ENCODE data around the gene FEN1.

Gene FEN1

DNA sequence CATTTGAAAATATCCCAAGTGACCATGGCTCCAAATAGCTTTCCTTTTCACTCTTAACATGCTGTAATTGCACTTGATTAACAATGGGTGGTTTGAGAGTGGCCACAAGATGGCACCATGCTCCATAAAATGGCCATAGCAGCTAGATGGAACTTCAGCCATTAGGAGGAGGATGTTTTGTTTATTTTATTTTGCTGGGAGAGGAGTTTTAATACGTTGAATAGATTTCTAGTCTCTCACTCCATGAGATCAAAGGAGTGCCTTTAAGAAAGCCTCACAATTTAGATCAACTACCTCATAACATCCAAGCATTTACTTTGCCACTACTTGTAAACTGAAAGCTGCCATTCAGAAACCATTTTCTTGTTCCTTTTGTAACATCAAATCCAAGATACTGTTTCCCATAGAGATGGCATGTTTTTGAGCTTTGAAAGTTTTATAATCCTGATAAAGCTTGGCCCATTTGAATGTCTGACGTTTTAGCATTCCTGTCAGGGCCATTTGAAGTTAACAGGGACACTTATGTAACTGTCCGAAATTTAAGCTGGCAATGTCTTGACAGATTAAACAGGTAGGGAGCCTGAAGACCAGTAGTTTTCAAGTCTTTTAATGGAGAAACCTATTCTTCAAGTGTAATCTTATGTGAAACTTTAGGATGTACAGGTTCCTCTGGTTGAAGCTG is 4.7 kb downstream of the FEN1 start:
- DNase-seq = peak; percentile 83

DNA sequence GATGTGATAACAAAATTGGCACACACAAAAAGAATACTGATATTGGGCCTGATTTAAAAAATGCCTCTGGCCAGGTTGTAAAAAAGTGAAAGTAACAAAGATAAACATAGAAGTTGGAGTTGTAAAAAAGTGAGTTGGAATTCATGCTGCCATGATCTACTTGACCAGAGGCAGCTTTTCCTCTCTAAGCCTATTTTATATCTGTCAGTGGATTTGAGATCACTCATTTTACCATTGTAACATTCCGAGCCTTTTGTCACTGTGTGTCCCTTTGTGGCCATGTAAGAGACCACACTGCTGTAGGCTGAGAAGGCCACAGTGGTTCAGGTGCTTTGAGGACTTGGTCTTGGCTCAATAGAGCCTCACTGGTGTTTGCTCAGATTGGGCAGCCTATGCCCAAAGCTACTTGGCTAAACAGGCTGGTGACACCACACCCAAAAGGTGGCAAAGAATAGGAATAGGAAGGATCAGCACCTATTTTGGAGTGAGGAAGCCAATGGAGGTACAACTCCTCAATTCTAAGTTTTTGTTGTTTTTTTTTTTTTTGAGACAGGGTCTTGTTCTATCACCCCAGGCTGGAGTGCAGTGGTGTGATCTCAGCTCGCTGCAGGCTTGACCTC is 7.1 kb downstream of the FEN1 start:
- no peak for DNase-seq

DNA sequence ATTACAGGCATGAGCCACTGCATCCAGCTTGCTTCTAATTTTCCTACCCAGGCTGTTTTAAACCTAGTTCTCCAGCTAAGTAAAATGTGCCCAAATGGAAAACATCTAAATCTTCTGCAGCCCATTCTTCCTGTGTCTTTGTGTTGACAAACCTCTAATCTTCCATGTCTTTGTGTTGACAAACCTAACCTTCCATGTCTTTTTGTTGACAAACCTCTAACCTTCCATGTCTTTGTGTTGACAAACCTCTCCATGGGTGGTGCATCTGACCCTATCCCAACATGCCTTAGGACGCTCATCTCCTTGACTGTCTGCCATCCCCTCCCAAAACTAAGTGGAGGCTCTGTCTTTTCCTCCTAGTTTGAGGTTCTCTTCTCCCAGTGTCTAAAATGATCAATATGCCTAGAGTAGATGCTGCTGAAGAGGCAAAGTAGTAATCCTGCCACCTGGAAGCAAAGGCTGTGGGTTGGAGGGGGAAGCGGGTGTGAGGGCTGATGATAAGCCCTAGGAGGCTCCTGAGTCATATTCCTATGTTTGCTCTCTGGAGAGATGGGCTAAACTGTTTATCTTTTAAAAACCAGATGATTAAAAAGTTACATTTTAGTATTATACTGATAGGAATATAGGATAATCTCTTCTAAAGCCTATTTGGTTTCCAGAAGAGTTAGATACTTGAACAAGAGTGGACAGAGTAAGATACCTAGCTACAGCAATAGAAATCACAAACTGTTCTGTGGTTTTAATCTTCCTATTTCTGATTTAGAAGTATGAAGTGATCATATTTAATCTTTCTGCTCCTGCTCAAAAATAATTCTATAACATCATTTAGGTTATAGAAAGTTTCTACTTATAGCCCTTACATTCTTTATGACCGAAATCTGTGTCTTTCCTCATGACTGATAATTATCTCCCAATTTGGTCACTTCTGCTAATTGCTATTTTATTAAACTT is 7.9 kb downstream of the FEN1 start:
- no peak for DNase-seq

DNA sequence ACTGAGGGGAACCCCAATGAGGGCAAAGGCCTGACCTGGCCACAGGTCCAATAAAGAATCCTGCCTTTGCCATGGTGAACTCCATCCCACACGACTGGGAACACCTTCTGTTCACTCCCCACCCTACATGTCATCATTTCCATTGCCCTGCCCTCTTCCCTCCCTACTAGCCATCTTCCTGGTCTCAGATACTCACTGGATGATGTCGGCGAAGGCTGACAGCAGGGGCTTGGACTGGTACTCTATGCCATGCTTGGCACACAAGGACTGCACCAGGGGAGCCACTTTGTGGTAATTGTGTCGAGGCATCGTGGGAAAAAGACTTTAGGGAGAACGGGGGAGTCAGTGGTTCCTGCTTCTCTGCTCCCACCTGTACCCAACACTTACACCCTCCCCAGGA is 9.9 kb downstream of the FEN1 start:
- DNase-seq = no peak

DNA sequence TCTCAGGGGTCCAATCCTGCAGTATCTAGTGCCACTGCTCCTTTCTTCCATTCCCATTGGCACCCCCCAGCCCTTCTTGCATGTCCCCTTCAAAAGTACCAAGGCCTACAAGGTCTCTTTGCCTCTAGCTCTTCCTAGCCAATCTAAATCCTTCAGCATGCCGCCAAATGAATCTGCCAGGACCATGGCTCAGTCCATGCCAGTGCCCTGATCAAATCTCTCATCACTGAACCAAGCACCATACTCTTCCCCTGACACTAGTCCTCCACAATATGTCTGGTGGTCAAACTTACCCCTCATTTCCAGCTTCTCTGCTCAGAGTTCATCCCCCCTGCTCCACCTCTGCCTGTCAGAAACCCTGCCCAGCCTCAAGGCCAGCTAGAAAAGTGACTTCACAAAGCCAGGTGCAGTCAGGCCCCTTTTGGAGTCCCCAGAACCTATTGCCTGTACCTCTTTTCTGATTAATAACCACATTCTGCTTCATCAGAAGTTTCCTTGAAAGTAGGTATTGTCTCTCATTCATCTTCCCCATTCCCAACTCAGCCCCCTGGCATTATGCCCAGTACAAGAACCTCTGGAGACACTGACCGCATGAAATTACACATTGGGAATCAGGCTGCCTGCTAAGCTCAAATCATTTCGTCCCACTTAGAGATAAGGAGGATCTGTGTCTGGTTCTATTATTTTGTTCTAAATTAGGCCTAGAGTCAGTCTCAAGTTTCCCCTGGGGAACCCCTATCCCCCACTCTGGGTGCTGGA is 11.4 kb downstream of the FEN1 start:
- no peak for DNase-seq

DNA sequence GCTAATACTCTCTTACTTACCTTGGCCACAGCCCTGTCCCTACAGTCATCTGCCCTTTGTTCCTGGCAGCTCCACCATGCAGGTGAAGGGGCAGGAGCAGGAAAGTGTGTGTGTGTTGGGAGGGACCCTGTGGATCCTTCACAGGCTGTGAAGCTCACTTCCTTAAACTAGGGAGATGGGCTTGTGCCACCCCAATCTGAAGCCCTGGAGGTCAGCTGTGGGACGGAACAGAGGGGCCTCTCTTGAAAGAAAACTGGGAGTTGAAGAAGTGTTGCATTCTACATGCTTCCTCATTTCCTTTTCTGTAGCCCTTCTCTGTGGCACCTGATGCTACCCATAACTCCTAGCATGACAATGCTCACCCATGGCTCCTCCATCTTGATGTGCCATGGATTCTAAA is 12.4 kb downstream of the FEN1 start:
- no peak for DNase-seq

DNA sequence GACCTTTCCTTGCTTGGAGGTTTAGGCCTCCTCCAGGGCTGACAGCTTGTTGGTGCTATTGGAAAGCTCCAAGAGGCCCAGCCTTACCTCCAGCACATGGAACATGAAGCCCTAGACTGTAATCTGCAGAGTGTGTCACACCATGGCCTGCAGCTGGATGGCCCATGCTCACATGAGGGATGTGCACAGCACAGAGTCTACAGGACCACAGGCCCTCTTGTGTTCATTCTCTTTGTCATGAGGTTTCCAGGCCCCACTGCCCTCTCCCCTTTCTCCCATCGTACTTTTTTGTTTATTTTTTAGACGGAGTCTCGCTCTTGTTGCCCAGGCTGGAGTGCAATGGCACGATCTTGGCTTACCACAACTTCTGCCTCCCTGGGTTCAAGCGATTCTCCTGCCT is 14.1 kb downstream of the FEN1 start:
- no peak for DNase-seq

DNA sequence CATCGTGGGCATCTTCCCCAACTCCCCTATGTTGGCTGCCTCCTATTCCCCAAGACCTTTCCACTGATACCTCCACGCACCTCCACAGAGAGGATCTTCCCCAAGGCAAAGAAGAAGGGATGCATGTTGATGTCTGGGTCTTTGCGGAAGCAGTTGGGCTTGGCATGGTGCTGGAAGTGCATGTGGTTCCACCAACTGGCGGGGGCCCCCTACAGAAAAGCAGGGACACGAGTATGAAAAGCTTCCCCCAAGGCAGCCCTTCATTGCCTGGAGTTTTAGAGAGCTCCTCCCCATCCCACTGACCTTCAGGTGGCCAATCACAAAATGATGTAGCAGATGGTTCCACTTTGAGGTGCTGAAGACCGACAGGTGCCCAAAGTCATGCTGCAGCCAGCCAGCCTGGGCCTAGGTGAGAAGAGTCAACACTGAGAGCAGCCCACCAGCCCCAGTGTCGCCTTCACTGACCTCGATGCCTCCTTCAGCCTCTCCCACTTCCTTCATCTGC is 18.0 kb downstream of the FEN1 start:
- DNase-seq = no peak

DNA sequence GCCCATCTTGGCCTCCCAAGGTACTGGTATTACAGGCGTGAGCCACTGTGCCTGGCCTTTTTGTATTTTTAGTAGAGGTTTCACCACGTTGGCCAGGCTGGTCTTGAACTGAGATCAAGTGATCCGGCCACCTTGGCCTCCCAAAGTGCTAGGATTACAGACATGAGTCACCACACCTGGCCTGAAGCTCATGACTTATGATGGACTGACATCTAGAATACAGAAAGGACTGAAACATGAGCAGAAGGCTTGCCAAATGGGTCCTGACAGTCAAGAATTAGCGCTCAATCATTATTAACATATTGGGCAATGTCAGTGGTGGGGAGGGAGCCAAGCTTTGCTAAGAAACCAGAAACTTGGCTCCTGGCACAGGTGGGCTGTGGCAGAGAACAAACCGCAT is 19.1 kb downstream of the FEN1 start:
- no peak for DNase-seq

DNA sequence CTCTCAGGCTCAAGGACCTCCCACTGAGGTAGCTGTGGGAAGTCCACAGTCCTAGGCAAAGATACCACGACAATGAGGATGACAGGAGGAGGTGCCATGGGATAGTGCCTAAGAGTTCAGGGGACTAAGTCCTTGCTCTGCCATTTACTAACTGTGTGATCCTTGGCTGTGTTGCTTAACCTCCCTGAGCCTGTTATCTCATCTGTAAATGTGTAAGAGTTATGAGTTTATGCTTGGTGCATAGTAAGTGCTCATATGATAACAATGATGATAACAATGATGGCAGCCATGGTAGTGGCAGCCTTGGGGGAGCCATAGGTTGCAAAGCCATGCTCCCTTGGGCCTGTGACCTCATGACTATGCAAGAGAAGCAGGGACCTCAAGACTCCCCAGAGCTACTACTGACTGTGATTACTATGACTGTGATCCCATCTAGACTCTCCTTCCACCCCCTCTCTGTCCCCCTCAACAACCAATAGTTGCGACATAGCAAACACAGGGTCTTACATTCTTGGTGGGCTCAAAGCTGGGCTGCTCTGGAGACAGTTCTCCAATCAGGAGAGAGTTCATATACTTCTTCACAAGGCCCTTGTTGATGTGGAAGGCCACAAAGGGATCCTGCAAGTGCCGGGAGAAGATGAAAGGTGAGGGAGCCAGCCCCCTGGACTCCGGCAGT is 20.2 kb downstream of the FEN1 start:
- no peak for DNase-seq

DNA sequence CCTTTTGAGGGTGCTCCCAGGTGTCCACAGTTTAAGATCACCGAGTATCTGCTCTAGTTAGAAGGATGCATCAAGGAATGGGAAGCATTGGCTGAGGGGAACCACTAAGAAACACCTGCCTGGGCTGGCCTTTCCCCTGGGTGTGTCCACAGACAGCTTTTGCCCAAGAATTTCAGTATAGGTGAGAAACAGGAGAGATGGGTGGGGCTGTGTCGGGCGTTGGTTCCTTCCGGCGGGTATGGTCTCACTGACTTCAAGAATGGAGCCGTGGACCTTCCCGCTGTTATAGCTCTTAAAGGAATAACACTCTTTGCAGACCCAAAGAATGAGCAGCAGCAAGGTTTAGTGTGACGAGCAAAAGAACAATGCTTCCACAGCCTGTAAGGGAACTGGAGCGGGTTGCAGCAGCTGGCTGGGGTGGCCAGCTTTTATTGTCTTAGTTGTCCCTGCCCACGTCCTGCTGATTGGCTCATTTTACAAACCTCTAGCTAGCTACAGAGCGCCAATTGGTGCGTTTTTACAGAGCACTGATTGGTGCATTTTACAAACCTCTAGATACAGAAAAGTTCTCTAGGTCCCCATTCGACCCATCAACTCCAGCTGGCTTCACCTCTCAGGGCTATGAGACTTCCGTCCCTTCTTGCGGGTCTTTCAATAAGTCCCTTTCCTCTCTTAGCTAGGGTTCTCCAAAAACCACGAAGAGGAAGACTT is 21.7 kb downstream of the FEN1 start:
- DNase-seq = peak; percentile 38

DNA sequence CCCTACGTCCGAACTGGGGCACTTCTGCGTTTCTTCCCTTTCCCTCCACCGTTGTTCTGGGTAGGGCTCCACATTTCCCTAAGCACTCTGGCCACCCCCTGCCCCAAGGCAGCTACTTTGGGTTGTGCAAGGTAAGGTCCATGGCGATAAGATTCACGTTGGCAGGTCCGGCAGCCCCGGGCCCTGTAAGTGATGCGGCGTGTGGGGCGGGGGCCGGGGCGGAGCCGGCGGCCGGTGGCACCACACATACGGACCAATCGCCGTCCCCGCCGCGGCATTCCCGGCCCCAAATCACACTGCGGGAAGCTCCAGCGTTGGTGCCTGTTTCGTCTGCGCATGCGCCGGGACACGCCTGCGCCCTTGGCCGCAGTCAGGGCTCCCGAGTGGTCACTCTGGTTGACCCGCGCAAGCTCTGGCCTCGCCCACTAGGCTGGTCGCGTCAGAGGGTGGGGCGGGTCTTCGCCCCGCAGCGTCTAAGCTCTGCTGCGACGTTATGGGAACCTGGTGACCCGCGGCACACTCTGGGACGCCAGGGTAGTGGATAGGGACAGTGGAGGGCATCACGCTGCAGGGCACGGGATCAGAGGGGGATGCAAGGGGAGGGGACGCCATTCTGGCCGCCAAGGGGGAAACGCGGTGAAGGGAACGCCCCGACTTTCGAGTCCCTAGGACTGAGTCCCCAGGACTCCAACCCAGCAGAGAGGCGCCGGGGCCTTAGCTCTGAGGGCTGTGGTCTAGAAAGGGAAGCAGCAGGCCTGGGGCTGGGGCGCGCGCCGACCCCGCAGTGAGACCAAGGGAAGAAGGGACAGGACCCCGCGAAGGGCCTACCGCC is 22.5 kb downstream of the FEN1 start:
- DNase-seq = peak; percentile 98

DNA sequence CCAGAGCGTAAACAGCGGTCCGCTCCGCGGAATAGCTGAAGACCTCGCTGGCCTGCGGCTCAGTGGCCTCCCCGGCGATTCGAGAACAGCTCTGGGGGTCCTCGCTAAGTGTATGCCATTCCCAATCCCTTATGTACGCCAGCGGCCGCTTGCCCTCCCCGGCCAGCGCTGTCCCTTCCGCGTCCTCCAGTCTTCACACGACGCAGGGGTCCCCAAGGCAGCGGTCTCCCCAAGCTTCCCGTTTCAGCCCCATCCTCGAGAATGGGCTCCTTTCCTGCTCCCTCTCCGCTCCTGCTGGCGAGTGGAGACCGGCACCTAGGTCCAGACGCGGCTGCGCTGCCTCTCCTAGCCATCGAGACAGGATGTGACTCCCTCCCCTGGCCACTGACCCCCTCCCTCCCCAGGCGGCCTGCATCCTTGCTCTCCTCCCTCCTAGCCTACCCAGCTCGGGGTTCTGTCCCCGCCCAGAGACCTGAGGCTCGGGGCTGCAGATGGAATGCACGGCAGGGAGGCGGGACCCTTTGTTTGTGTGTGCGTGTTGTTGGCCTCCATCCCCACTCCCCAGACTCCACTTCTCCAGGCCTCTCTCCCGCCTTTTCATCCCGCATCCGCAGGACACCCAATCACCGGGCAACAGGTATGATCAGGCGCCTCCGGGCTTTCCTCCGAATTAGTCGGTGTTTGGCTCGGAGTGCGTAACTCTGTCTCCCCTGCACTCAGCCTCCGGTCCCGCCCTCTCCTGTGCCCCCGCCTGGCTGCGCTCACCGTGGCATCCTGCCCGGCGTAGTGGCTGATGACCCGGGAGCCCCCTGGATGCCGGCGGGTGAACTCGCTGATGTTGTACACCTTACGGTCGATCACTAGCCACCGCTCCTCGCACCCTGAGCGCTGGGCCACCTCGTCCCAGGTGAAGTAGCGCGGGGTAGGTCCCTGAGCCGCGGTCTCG is 23.4 kb downstream of the FEN1 start:
- peak; percentile 91 for DNase-seq

DNA sequence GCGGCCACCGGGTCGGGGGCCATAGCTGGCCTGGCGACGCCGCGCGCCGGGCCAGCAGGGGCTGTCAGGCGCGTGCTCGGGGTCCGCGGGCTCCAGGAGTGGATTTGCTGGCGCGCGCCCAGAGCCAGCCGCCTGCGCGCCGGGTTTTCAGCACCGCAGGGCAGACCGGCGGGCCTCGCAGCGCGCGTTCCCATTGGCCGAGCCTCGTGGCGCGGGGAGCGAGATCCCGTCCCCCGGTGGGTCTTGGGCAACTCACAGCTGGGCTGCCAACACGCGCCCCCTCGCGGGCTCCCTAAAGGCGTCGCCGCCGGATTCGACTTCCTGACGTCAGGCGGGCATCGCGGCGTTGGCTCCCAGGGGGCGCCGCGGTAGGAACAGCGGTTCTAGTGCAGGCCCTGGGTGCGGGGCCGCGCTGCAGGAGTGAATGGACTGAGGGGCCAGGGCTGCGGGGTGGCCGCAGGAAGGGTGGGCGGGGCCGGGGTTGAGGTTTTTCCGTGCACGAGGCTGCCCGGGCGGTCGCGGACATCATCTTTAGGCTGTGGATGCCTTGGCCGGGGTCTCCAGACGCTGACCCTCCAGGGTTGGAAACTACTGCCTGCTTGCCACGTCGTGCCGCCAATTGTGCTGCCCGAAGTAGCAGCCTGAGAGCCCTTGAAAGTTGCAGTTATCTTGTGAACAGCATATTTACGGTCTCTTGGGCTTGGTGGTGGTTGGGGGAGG is 24.2 kb downstream of the FEN1 start, which contains the start of gene FADS1:
FADS1 (minus strand) TSS at position 268 of the 720 bp plus-strand sequence; CDS start at position 194, 74 bp downstream.
- peak; percentile 97 for DNase-seq

DNA sequence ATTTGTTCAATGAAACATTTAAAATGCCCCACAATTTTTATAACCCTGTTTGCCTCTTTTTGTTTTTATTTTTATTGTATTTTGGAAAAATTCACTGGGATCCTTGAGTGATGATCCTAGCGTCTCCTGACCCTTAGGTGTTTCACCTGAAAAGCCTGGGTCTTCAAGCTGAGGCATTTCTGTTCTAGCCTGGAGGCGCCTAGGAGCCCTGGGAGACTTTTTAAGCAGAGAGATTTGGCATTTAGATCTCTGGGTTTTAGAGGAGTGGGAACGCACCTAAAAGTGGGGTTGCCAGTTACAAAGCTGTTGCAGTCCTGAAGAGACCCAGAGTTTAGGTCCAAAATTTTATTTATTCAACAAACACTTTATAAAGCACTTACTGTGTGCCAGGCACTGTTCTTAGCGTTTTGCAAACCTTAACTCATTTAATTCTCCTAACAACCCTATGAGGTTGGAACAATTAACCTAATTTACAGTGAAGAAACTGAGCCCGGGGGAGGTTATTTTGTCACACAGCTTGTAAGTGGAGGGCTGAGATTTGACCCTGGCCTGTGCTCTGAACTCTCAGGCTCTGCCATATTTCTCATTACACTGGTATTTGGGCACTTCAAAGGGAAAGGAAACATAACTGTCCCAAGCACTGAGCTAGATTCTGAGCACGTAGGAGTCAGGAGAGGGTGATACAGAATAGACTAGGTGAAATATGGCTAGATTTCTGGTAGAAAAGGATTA is 24.9 kb downstream of the FEN1 start:
- DNase-seq = no peak

DNA sequence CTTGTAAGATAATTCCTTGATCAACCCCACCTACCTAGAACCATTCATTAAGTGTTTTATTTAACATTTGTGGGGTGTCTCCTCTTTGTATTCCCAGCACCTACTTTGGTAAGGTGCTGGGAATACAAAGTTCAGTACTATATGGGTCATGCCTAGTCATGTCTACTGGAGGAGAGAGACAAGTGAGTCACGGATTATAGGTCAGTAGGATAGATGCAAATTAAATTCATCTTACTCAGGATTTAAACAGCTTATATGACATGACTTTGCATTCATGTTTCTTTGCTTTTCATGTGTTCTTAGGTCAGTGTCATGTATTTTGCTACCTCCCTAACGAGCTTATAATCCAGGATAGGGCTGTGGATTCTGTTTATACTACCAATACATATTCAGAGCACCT is 27.5 kb downstream of the FEN1 start:
- DNase-seq = peak; percentile 57

DNA sequence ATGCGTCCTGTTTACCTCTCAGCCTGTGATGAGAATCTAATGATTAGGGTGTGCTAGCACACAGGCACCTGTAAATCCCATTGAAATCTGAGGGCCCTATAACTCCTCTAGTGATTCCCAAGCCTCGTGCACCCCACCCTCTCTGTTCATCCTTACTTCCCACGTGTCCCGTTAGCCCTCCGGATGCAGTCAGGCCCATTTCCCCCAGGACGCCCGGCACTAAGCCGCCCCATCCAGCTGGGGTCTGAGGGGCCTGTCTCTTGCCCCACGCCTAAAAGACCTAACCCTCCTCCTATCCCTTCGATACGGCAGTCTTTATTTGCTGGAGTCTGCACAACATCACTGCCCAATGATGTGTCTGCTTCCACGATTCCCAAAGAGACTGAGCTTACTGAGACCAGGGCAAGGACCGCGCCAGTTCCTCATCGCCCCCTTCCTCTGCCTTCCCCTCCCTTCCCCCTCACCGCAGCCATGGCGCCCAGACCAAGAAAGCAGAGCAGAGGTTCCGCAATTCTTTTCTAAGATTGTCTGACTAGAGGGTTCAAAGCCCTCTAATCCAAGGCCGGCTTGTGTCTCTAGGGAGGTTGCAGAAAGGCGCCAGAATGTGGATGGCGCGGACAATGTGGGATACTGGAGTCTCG is 34.3 kb downstream of the FEN1 start:
- no peak for DNase-seq
